Erythroblast (primary cell): Measurements from ENCODE around the gene CTIF.

Experiments
- GATA1 ChIP-seq: IDR thresholded peaks from 2 replicates; pipeline ENCODE4 v1.6.1; 2011; ENCODE audit warnings: low read depth, mild to moderate bottlenecking, control low read depth, low read length, moderate library complexity
- POLR2A ChIP-seq: IDR thresholded peaks from 2 replicates; pipeline ENCODE4 v1.6.1; 2011; ENCODE audit warnings: mild to moderate bottlenecking, low read length

- TF ChIP-seq POLR2A (no peak), GATA1 (no peak)
These were observed 353.5 kb downstream of the CTIF start for GRCh38 chr18:48892146-48892855.
